Prostate gland (tissue), 2 donors: ENCODE results near the gene ANXA4. TPM values are rescaled to one million over a fixed set of nuclear protein-coding genes. Genes with fewer than 3 reads are reported as not detected.

Experiments
- DNase-seq: peaks from one replicate; pipeline ENCODE4 v3.0.0-alpha.2; 2019; ENCODE audit warnings: low spot score
- H3K27ac ChIP-seq, 2 donors: fragments of 200-600 bp; sonication (generic); 2 replicates each; pipeline ENCODE4 v1.5.1; 2017 to 2019
- H3K27me3 ChIP-seq: fragments of 200-600 bp; sonication (generic); replicated peaks from 2 replicates; pipeline ENCODE4 v1.5.1; 2019; ENCODE audit not compliant: insufficient read depth
- H3K36me3 ChIP-seq, 2 donors: fragments of 200-600 bp; sonication (generic); 1 replicate in 1 of 2; 2 replicates in 1 of 2; pipeline versions ENCODE4 v1.5.1 to v1.8.1; 2017 to 2019
- H3K4me1 ChIP-seq: fragments of 200-600 bp; sonication (generic); replicated peaks from 2 replicates; pipeline ENCODE4 v1.5.1; 2019
- H3K4me3 ChIP-seq, 2 donors: fragments of 200-600 bp; sonication (generic); 2 replicates each; pipeline ENCODE4 v1.5.1; 2017 to 2019
- H3K9me3 ChIP-seq: fragments of 200-600 bp; sonication (generic); 2 replicates; pipeline ENCODE4 v1.5.1; 2017
- CTCF ChIP-seq, 4 experiments: fragments of 200-600 bp in 2 of 4; fragments of 450-650 bp in 2 of 4; sonication (generic) in 2 of 4; IDR thresholded peaks; 1 replicate in 3 of 4; 2 replicates in 1 of 4; pipeline ENCODE4 v1.5.1; 2016 to 2019; ENCODE audit warnings: antibody characterized with exemption in 4 of 4, mild to moderate bottlenecking in 2 of 4, moderate library complexity in 2 of 4
- POLR2A ChIP-seq: fragments of 450-650 bp; IDR thresholded peaks from one replicate; pipeline ENCODE4 v1.6.1; 2016; ENCODE audit warnings: antibody characterized with exemption, mild to moderate bottlenecking
- POLR2AphosphoS5 ChIP-seq: sonication (generic); formaldehyde crosslinking; IDR thresholded peaks from one replicate; pipeline ENCODE4 v1.6.1; 2017; ENCODE audit warnings: antibody characterized with exemption
- WGBS: methylation state at CpG from one replicate; pipeline ENCODE4 v1.1.5; 2018; 5-methylcytosine and 5-hydroxymethylcytosine counted together
- intact Hi-C: fragments of 100-400 bp; cut with DNase I; formaldehyde crosslinking; loops from one replicate; pipeline ENCODE4 v1.14.2; 2022
- total RNA-seq, 2 donors: library from RNA; depleted of rRNA; stranded (reverse); fragments of >200 nt; gene quantifications; one replicate each; pipeline ENCODE4 v1.1.0, GENCODE V29; 2016

ANXA4 gene
- total RNA-seq, 2 donors from 2014 or later: 37.7 to 40.1 TPM

GRCh38 chr2:69731147-69731970 is 10.6 kb upstream of the ANXA4 start:
- no peaks in the 10 kb centered on the region for H3K4me1 ChIP-seq
- H3K4me3 ChIP-seq: no peak overlapping the region
- TF ChIP-seq POLR2A (no peak), POLR2AphosphoS5 (no peak), CTCF (IDR thresholded peaks at IDR 0.05) (no peak)
- 96% methylated on average over 6 of the region's 6 CpGs for WGBS
- H3K27me3 ChIP-seq: no peaks in the 10 kb centered on the region
- intact Hi-C loops: no loop called here
- DNase-seq: no peak
- H3K9me3 ChIP-seq: no peaks in the 10 kb centered on the region
- H3K27ac ChIP-seq: no peak overlapping the region
- H3K36me3 ChIP-seq: no peaks in the 10 kb centered on the region

DNA sequence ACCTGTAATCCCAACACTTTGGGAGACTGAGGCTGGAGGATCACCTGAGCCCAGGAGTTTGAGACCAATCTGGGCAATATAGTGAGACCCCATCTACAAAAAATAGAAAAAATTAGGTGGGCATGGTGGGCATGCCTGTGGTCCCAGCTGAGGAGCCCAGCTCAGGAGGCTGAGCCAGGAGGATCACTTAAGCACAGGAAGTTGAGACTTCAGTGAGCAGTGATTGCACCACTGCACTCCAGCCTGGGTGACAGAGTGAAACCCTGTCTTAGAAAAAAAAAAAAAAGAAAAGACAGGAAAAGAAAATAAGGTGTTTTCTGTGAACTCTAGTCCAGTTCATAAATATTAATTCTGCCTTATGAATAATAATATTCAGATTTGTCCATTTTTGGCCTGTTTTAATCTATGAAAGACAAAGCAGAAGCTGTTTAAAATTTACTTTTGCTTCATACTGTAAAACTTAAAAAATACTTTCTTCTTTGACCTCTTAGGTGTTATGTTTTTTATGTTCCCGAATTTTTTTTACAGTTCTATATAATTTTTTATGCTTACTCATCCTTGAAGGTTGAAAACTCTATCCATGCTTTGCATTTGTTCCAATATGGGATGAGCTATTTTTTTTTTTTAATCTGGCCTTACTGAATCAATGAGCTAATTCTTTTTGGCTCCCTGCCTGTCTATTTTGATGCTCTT is 8.4 kb upstream of the ANXA4 start:
- H3K27me3 ChIP-seq: no peaks in the 10 kb centered on the region
- 63% methylated on average over 1 of the region's 1 CpG for WGBS
- H3K36me3 ChIP-seq: no peaks in the 10 kb centered on the region
- H3K9me3 ChIP-seq: no peaks in the 10 kb centered on the region
- TF ChIP-seq POLR2A: no peak
- no peak for TF ChIP-seq CTCF (IDR thresholded peaks at IDR 0.05)
- TF ChIP-seq POLR2AphosphoS5: no peak
- H3K4me3 ChIP-seq: no peak overlapping the region
- intact Hi-C loops: no loop called here
- H3K4me1 ChIP-seq: no peaks in the 10 kb centered on the region
- no peak overlapping the region for H3K27ac ChIP-seq
- no peak for DNase-seq

DNA sequence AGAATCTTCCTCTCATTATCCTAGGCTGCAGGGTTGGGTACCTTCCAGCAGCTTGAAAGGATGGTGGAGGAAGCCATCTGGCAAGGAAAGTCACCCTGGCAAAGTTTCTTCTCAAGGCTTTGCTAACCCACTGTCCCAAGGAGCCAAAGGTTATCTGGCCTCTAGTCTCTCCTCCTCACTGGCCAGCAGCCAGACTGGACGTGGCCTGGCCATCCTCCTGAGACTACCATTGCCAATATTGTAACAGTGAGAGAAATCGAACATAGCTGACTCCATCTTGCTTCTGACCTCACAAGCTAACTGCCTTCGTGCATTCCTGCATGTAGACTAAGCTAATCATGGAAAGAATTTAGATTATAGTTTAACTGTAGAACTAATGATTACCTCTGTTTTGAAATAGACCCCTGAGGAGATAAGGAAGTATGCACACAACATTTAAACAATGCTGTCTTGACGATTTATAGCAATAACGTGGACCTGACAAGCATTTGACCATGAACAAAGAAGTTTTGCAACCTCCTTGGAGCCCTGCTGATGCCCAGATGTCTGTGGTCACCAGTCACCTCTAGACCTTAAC is 7.8 kb upstream of the ANXA4 start:
- Histone ChIP-seq H3K9me3 (no peaks in the 10 kb centered on the region), H3K4me1 (no peaks in the 10 kb centered on the region), H3K27ac (no peak overlapping the region), H3K27me3 (no peaks in the 10 kb centered on the region), H3K4me3 (no peak overlapping the region), H3K36me3 (no peaks in the 10 kb centered on the region)
- TF ChIP-seq POLR2AphosphoS5 (no peak), CTCF (IDR thresholded peaks at IDR 0.05) (no peak), POLR2A (no peak)
- intact Hi-C loops: no loop called here
- no peak for DNase-seq
- 49% methylated on average over 5 of the region's 5 CpGs for WGBS

DNA sequence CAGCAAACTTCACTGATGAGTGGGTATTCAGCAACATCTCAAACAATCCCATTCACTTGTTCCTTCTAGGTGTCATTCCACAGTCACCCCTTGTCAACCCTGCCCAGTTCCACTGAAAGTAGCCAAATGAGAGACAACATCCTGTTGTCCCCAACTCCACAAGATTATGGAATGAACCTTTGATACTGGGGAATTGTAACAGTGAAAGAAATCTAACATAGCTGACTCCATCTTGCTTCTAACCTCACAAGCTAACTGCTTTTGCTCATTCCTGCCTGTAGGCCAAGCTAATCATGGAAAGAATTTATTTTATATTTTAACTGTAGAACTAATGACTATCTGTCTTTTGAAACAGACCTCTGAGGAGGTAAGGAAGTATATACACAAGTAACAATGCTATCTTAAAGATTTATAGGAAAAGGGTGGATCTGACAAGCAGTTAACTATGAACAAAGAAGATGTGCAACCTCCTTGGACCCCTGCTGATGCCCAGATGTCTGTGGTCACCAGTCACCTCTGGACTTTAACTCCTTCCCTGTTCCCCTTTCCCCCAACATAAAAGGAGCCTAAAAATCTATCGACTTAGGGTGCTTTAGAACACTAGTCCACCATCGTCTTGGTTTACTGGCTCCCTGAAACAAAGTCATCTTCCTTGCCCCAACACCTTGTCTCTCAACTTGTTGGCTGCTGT is 6.9 kb upstream of the ANXA4 start:
- Histone ChIP-seq H3K27ac (no peak overlapping the region), H3K9me3 (no peaks in the 10 kb centered on the region), H3K27me3 (no peaks in the 10 kb centered on the region), H3K36me3 (no peaks in the 10 kb centered on the region), H3K4me3 (no peak overlapping the region), H3K4me1 (no peaks in the 10 kb centered on the region)
- no peak for DNase-seq
- intact Hi-C loops: no loop called here
- WGBS: 83% methylated on average over 2 of the region's 2 CpGs
- TF ChIP-seq CTCF (IDR thresholded peaks at IDR 0.05): no peak
- no peak for TF ChIP-seq POLR2AphosphoS5
- no peak for TF ChIP-seq POLR2A
